MM.1S (cell line): Measurements from ENCODE around the gene TUT7.

Source experiments
- CTCF ChIP-seq: fragments of 300-600 bp; sonication (generic); IDR thresholded peaks from 2 replicates; pipeline ENCODE4 v1.5.1; 2016; ENCODE audit warnings: antibody characterized with exemption, low read length, mixed read lengths
- EZH2 ChIP-seq: fragments of 300-600 bp; sonication (generic); optimal IDR thresholded peaks from 2 replicates; pipeline ENCODE3; 2017; ENCODE audit warnings: low read depth, mild to moderate bottlenecking, antibody characterized with exemption, low read length, mixed read lengths
- EZH2phosphoT487 ChIP-seq: fragments of 300-600 bp; sonication (generic); IDR thresholded peaks from 2 replicates; pipeline ENCODE4 v1.6.1; 2018; ENCODE audit warnings: antibody characterized with exemption, low read length

- TF ChIP-seq CTCF, result no peak
- TF ChIP-seq EZH2phosphoT487, result no peak
- no peak for TF ChIP-seq EZH2
Measured at GRCh38 chr9:86352440-86353077, 1.7 kb downstream of the TUT7 start.
